Prostate gland (tissue), 2 donors: ENCODE data around the gene BRSK1.

Source experiments
- CTCF ChIP-seq, 4 experiments: fragments of 200-600 bp in 2 of 4; fragments of 450-650 bp in 2 of 4; sonication (generic) in 2 of 4; IDR thresholded peaks; 1 replicate in 3 of 4; 2 replicates in 1 of 4; pipeline ENCODE4 v1.5.1; 2016 to 2019; ENCODE audit warnings: antibody characterized with exemption in 4 of 4, mild to moderate bottlenecking in 2 of 4, moderate library complexity in 2 of 4
- POLR2A ChIP-seq: fragments of 450-650 bp; IDR thresholded peaks from one replicate; pipeline ENCODE4 v1.6.1; 2016; ENCODE audit warnings: antibody characterized with exemption, mild to moderate bottlenecking
- POLR2AphosphoS5 ChIP-seq: sonication (generic); formaldehyde crosslinking; IDR thresholded peaks from one replicate; pipeline ENCODE4 v1.6.1; 2017; ENCODE audit warnings: antibody characterized with exemption

- TF ChIP-seq CTCF (IDR thresholded peaks at IDR 0.05), result no peak
- TF ChIP-seq POLR2A, result peak; percentile 11
- no peak for TF ChIP-seq POLR2AphosphoS5
These were observed 57.4 kb downstream of the BRSK1 start for GRCh38 chr19:55341171-55341588.
